ENCODE results near the gene MSX1. TPM values are rescaled to one million over a fixed set of nuclear protein-coding genes. Genes with fewer than 3 reads are reported as not detected.

The MSX1 gene
- total RNA-seq, 2 experiments from 2014 or later = 0.16 to 0.61 TPM

GRCh38 chr4:4866866-4867374 lies 7.5 kb downstream of the MSX1 start:
- Mint-ChIP-seq H3K36me3 (ENCODE audit: low read depth) (no peaks in the 10 kb centered on the region), H3K4me3 (no peak overlapping the region), H3K27me3 (peaks cover 71% of the 10 kb centered on the region), H3K4me1 (ENCODE audit: low read depth) (peaks cover 18% of the 10 kb centered on the region), H3K9me3 (no peaks in the 10 kb centered on the region), H3K27ac (no peak overlapping the region)
- intact Hi-C loops (cut with micrococcal nuclease) = no loop called here
- TF ChIP-seq CTCF (IDR thresholded peaks at IDR 0.05) = no peak
- ChIA-PET POLR2A (interaction anchor here (1.0 kb wide), 1 partner anchor 11 kb away, joined by 5 read pairs; no protein-coding TSS in a partner anchor), CTCF (no interaction called here)
- DNase-seq (no peak), ATAC-seq (no peak)

GRCh38 chr4:4867375-4868039 lies 8.0 kb downstream of the MSX1 start:
- H3K4me3 Mint-ChIP-seq = no peak overlapping the region
- POLR2A ChIA-PET = interaction anchor here (1.0 kb wide), 1 partner anchor 12 kb away, joined by 5 read pairs; no protein-coding TSS in a partner anchor
- peaks cover 71% of the 10 kb centered on the region for H3K27me3 Mint-ChIP-seq
- peaks cover 18% of the 10 kb centered on the region for H3K4me1 Mint-ChIP-seq (ENCODE audit: low read depth)
- intact Hi-C loops (cut with micrococcal nuclease) = no loop called here
- TF ChIP-seq CTCF (IDR thresholded peaks at IDR 0.05) = no peak
- H3K27ac Mint-ChIP-seq = no peak overlapping the region
- H3K36me3 Mint-ChIP-seq (ENCODE audit: low read depth) = no peaks in the 10 kb centered on the region
- DNase-seq (no peak), ATAC-seq (peak; percentile 35)
- CTCF ChIA-PET = no interaction called here
- H3K9me3 Mint-ChIP-seq = no peaks in the 10 kb centered on the region

- no peak for DNase-seq
- TF ChIP-seq CTCF (IDR thresholded peaks at IDR 0.05) = no peak
- intact Hi-C loops (cut with micrococcal nuclease) = no loop called here
- no peaks in the 10 kb centered on the region for H3K36me3 Mint-ChIP-seq (ENCODE audit: low read depth)
- H3K27ac Mint-ChIP-seq = no peak overlapping the region
- no peak for ATAC-seq
- peaks cover 69% of the 10 kb centered on the region for H3K27me3 Mint-ChIP-seq
- peaks cover 21% of the 10 kb centered on the region for H3K4me1 Mint-ChIP-seq (ENCODE audit: low read depth)
- ChIA-PET POLR2A (no interaction called here), CTCF (no interaction called here)
- no peak overlapping the region for H3K4me3 Mint-ChIP-seq
- no peaks in the 10 kb centered on the region for H3K9me3 Mint-ChIP-seq
Measured at GRCh38 chr4:4868040-4868757, 8.7 kb downstream of the MSX1 start.

- no peak for ATAC-seq
- peaks cover 70% of the 10 kb centered on the region for H3K27me3 Mint-ChIP-seq
- DNase-seq = no peak
- CTCF ChIA-PET = no interaction called here
- TF ChIP-seq CTCF (IDR thresholded peaks at IDR 0.05) = no peak
- no peak overlapping the region for H3K4me3 Mint-ChIP-seq
- H3K9me3 Mint-ChIP-seq = no peaks in the 10 kb centered on the region
- POLR2A ChIA-PET = no interaction called here
- H3K36me3 Mint-ChIP-seq (ENCODE audit: low read depth) = no peaks in the 10 kb centered on the region
- intact Hi-C loops (cut with micrococcal nuclease) = no loop called here
- peaks cover 21% of the 10 kb centered on the region for H3K4me1 Mint-ChIP-seq (ENCODE audit: low read depth)
- H3K27ac Mint-ChIP-seq = no peak overlapping the region
Measured at GRCh38 chr4:4868758-4869723, 9.6 kb downstream of the MSX1 start.

Measured in activated CD8-positive, alpha-beta T cell treated with anti-CD3 and anti-CD28 coated beads for 36 hours (primary cell).